SU-DHL-6 (cell line): ENCODE results near the gene ITPR1.

Experiments used
- H2AFZ ChIP-seq: fragments of 200-600 bp; sonication (generic); 2 replicates; pipeline ENCODE4 v1.6.1; 2014; ENCODE audit warnings: low read depth, mild to moderate bottlenecking, moderate library complexity, mixed read lengths, antibody characterized with exemption, low read length; ENCODE audit not compliant: severe bottlenecking
- H3F3A ChIP-seq: fragments of 200-600 bp; shearing (Covaris generic); 2 replicates; pipeline ENCODE4 v1.6.0; 2016; ENCODE audit warnings: antibody characterized with exemption, mild to moderate bottlenecking; ENCODE audit not compliant: insufficient read depth
- H3K27ac ChIP-seq: fragments of 200-600 bp; sonication (generic); 2 replicates; pipeline ENCODE4 v1.5.1; 2016; ENCODE audit warnings: low read depth, mild to moderate bottlenecking, low read length, moderate library complexity, mixed read lengths
- H3K27me3 ChIP-seq: fragments of 200-600 bp; sonication (generic), shearing (Covaris generic); 2 replicates; pipeline ENCODE4 v1.6.0; 2014; ENCODE audit warnings: mild to moderate bottlenecking, low read length
- H3K36me3 ChIP-seq: fragments of 200-600 bp; sonication (generic); 2 replicates; pipeline ENCODE4 v1.6.1; 2014; ENCODE audit warnings: mild to moderate bottlenecking, low read length, mixed read lengths
- H3K4me2 ChIP-seq: fragments of 300-600, 200-600 bp; shearing (Covaris generic), sonication (generic); 2 replicates; pipeline ENCODE4 v1.6.0; 2014; ENCODE audit warnings: low read length, low read depth, mild to moderate bottlenecking; ENCODE audit not compliant: poor library complexity, severe bottlenecking
- H3K4me3 ChIP-seq: fragments of 200-600 bp; sonication (generic); 2 replicates; pipeline ENCODE4 v1.5.1; 2014; ENCODE audit warnings: antibody characterized with exemption, low read length, mild to moderate bottlenecking, mixed read lengths; ENCODE audit not compliant: insufficient read depth, poor library complexity, severe bottlenecking
- H3K79me2 ChIP-seq: fragments of 200-600 bp; sonication (generic); 2 replicates; pipeline ENCODE4 v1.6.1; 2014; ENCODE audit warnings: mild to moderate bottlenecking, low read length, moderate library complexity; ENCODE audit not compliant: insufficient read depth
- H3K9ac ChIP-seq: fragments of 200-600 bp; sonication (generic); 2 replicates; pipeline ENCODE4 v1.7.0; 2014; ENCODE audit warnings: mild to moderate bottlenecking, low read length
- H3K9me2 ChIP-seq: fragments of 200-600 bp; sonication (generic); replicated peaks from 2 replicates; pipeline ENCODE4 v1.6.1; 2014; ENCODE audit warnings: low read length; ENCODE audit not compliant: insufficient read depth
- H3K9me3 ChIP-seq: fragments of 200-600 bp; sonication (generic); 2 replicates; pipeline ENCODE4 v1.6.1; 2014; ENCODE audit warnings: low read length, mixed read lengths; ENCODE audit not compliant: insufficient read depth
- H4K20me1 ChIP-seq: fragments of 200-600 bp; sonication (generic); 2 replicates; pipeline ENCODE4 v1.6.1; 2014; ENCODE audit warnings: low read depth, mild to moderate bottlenecking, antibody characterized with exemption, low read length, moderate library complexity, mixed read lengths
- CTCF ChIP-seq: fragments of 200-600 bp; sonication (generic); IDR thresholded peaks from one replicate; pipeline ENCODE4 v1.5.1; 2017; ENCODE audit warnings: antibody characterized with exemption, mild to moderate bottlenecking, low read length, moderate library complexity; ENCODE audit not compliant: insufficient read depth, poor library complexity, severe bottlenecking
- EZH2phosphoT487 ChIP-seq: fragments of 200-600 bp; sonication (generic), shearing (Covaris generic); conservative IDR thresholded peaks from 2 replicates; pipeline ENCODE4 v1.6.1; 2018; ENCODE audit warnings: mild to moderate bottlenecking, antibody characterized with exemption, low read length, moderate library complexity, mixed read lengths

The ITPR1 gene

GRCh38 chr3:4496087-4496452, 2.9 kb downstream of the ITPR1 start:
- H3K27me3 ChIP-seq: no peaks in the 10 kb centered on the region
- no peak overlapping the region for H3K4me2 ChIP-seq
- no peaks in the 10 kb centered on the region for H3K36me3 ChIP-seq
- no peaks in the 10 kb centered on the region for H3K79me2 ChIP-seq
- no peaks in the 10 kb centered on the region for H3K9me2 ChIP-seq
- no peaks in the 10 kb centered on the region for H3K9me3 ChIP-seq
- H4K20me1 ChIP-seq: no peaks in the 10 kb centered on the region
- H2AFZ ChIP-seq: no peak overlapping the region
- H3F3A ChIP-seq: peaks cover 13% of the 10 kb centered on the region
- no peak overlapping the region for H3K9ac ChIP-seq
- H3K4me3 ChIP-seq: no peak overlapping the region
- no peak for TF ChIP-seq EZH2phosphoT487
- no peak for TF ChIP-seq CTCF
- no peak overlapping the region for H3K27ac ChIP-seq

- Histone ChIP-seq H3K36me3 (no peaks in the 10 kb centered on the region), H3K4me3 (no peak overlapping the region), H3K4me2 (no peak overlapping the region), H4K20me1 (no peaks in the 10 kb centered on the region), H3K9ac (no peak overlapping the region), H3K9me2 (no peaks in the 10 kb centered on the region), H3K9me3 (no peaks in the 10 kb centered on the region), H2AFZ (no peak overlapping the region), H3F3A (peaks cover 13% of the 10 kb centered on the region), H3K27ac (no peak overlapping the region), H3K79me2 (no peaks in the 10 kb centered on the region), H3K27me3 (no peaks in the 10 kb centered on the region)
- no peak for TF ChIP-seq EZH2phosphoT487
- TF ChIP-seq CTCF: no peak
Observed at GRCh38 chr3:4497005-4497692, 4.0 kb downstream of the ITPR1 start.

- H3K27ac ChIP-seq: no peak overlapping the region
- no peaks in the 10 kb centered on the region for H3K9me2 ChIP-seq
- H2AFZ ChIP-seq: no peak overlapping the region
- H3F3A ChIP-seq: peaks cover 13% of the 10 kb centered on the region
- no peak overlapping the region for H3K4me2 ChIP-seq
- no peaks in the 10 kb centered on the region for H4K20me1 ChIP-seq
- TF ChIP-seq EZH2phosphoT487: no peak
- TF ChIP-seq CTCF: no peak
- no peaks in the 10 kb centered on the region for H3K36me3 ChIP-seq
- H3K9me3 ChIP-seq: no peaks in the 10 kb centered on the region
- H3K4me3 ChIP-seq: no peak overlapping the region
- H3K9ac ChIP-seq: no peak overlapping the region
- no peaks in the 10 kb centered on the region for H3K79me2 ChIP-seq
- no peaks in the 10 kb centered on the region for H3K27me3 ChIP-seq
Observed at GRCh38 chr3:4497843-4498324, 4.7 kb downstream of the ITPR1 start.
